NB4 (cell line): ENCODE results near the gene USP6NL.
"Not testable (repeated sequence)": the region's sequence is repeated elsewhere in the genome, so short reads cannot be mapped to it uniquely, and the experiment has no call there.

Source experiments
- MYC ChIP-seq: IDR thresholded peaks from 2 replicates; pipeline ENCODE4 v1.6.1; 2011; ENCODE audit warnings: low read depth, low read length
- POLR2A ChIP-seq: IDR thresholded peaks from 2 replicates; pipeline ENCODE4 v1.6.1; 2011; ENCODE audit warnings: mild to moderate bottlenecking; ENCODE audit not compliant: insufficient read length; ENCODE audit errors: extremely low read depth
- TF ChIP-seq, protein P1 (sequence below): IDR thresholded peaks from one replicate; pipeline ENCODE4 v1.5.1; 2012; ENCODE audit warnings: low read depth, low read length
- TF ChIP-seq, protein P2 (sequence below): IDR thresholded peaks from 2 replicates; pipeline ENCODE4 v1.6.1; 2011; ENCODE audit warnings: low read depth, low read length

DNA sequence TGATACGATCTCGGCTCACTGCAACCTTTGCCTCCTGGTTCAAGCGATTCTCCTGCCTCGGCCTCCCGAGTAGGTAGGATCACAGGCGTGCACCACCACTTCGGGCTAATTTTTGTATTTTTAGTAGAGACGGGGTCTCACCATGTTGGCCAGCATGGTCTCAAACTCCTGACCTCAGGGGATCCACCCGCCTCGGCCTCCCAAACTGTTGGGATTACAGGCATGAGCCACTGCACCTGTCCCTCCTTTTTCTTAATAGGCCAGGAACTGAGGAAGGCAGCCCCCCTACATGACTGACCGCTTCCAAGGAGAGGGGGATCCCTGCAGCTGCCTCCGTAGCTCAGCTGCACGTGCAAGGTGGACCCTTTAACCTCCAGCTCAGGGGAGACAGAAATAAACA lies 175.0 kb downstream of the USP6NL start:
- TF ChIP-seq, protein P1, sequence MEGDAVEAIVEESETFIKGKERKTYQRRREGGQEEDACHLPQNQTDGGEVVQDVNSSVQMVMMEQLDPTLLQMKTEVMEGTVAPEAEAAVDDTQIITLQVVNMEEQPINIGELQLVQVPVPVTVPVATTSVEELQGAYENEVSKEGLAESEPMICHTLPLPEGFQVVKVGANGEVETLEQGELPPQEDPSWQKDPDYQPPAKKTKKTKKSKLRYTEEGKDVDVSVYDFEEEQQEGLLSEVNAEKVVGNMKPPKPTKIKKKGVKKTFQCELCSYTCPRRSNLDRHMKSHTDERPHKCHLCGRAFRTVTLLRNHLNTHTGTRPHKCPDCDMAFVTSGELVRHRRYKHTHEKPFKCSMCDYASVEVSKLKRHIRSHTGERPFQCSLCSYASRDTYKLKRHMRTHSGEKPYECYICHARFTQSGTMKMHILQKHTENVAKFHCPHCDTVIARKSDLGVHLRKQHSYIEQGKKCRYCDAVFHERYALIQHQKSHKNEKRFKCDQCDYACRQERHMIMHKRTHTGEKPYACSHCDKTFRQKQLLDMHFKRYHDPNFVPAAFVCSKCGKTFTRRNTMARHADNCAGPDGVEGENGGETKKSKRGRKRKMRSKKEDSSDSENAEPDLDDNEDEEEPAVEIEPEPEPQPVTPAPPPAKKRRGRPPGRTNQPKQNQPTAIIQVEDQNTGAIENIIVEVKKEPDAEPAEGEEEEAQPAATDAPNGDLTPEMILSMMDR = not testable (repeated sequence)
- TF ChIP-seq POLR2A, MYC: not testable (repeated sequence)
- TF ChIP-seq, protein P2, sequence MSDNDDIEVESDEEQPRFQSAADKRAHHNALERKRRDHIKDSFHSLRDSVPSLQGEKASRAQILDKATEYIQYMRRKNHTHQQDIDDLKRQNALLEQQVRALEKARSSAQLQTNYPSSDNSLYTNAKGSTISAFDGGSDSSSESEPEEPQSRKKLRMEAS = not testable (repeated sequence)
